Testis (tissue), 2 donors: ENCODE data around the gene RAB17.

ENCODE experiments used
- POLR2A ChIP-seq: fragments of 450-650 bp; IDR thresholded peaks from one replicate; pipeline ENCODE4 v1.6.1; 2017; ENCODE audit warnings: antibody characterized with exemption, mild to moderate bottlenecking, moderate library complexity
- TF ChIP-seq, protein P1 (sequence below), 3 experiments: fragments of 450-650 bp in 2 of 3; fragments of 200-600 bp in 1 of 3; sonication (generic) in 1 of 3; IDR thresholded peaks; one replicate each; pipeline ENCODE4 v1.5.1; 2016 to 2019; ENCODE audit warnings: antibody characterized with exemption in 3 of 3, mild to moderate bottlenecking in 2 of 3, moderate library complexity in 1 of 3

DNA sequence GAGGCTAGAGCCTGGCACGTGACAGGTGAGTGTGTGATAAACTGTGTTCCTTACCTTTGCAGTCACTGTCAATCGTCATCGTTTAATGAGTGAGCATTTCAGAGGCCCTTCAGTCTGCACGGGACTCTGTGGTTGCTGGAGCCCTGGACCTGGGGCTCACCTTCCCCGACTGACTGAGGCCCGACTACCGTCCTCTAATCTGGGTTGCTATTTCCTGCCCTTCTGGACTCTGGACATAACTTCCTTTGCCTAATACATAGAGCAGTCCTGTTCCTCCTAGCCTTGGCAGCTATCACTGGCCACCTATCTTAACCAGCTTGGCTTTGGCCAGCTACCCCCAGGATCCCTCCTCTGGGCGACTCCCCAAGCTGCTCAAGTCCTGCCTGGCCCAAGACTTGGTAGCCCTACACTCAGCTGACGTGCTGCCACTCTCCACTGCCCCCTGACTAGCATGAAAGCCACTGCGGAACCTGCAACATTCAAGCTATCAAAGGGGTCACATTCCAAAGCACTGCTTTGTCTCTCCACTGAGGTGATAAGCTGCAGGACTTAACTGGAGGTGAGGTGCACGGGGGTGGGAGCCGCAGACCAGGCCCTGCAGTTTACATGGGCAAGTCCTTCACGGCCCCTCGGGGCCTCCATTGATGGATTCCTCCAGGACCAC is 11.1 kb upstream of the RAB17 start:
- TF ChIP-seq, protein P1, sequence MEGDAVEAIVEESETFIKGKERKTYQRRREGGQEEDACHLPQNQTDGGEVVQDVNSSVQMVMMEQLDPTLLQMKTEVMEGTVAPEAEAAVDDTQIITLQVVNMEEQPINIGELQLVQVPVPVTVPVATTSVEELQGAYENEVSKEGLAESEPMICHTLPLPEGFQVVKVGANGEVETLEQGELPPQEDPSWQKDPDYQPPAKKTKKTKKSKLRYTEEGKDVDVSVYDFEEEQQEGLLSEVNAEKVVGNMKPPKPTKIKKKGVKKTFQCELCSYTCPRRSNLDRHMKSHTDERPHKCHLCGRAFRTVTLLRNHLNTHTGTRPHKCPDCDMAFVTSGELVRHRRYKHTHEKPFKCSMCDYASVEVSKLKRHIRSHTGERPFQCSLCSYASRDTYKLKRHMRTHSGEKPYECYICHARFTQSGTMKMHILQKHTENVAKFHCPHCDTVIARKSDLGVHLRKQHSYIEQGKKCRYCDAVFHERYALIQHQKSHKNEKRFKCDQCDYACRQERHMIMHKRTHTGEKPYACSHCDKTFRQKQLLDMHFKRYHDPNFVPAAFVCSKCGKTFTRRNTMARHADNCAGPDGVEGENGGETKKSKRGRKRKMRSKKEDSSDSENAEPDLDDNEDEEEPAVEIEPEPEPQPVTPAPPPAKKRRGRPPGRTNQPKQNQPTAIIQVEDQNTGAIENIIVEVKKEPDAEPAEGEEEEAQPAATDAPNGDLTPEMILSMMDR (IDR thresholded peaks at IDR 0.05): no peak
- TF ChIP-seq POLR2A: no peak
